Kidney (tissue), 14 donors: ENCODE data around the gene FAAP20. TPM values are rescaled to one million over a fixed set of nuclear protein-coding genes. Genes with fewer than 3 reads are reported as not detected.

Experiments used
- DNase-seq, 5 donors: peaks; one replicate each; pipeline ENCODE4 v3.0.0-alpha.2; 2013 to 2020
- FAIRE-seq: peaks from 2 replicates; lab custom pipeline; 2012; peaks lifted over from hg19 to GRCh38; lab: Jason Lieb, UNC
- H3K27ac ChIP-seq, 2 donors: one replicate each; pipeline ENCODE4 v1.7.0; 2013; ENCODE audit warnings: low read depth in 2 of 2, low read length in 2 of 2, inconsistent platforms in 1 of 2
- H3K27me3 ChIP-seq: one replicate; pipeline ENCODE4 v1.7.1; 2013; ENCODE audit warnings: low read length, inconsistent platforms; ENCODE audit not compliant: control insufficient read depth, insufficient read depth
- H3K36me3 ChIP-seq, 3 donors: one replicate each; pipeline versions ENCODE4 v1.7.0 to v1.7.1; 2013; ENCODE audit warnings: low read length in 3 of 3, control low read depth in 1 of 3, inconsistent platforms in 1 of 3; ENCODE audit not compliant: insufficient read depth in 3 of 3, control insufficient read depth in 2 of 3
- H3K4me1 ChIP-seq, 3 donors: one replicate each; pipeline versions ENCODE4 v1.7.0 to v1.7.1; 2013; ENCODE audit warnings: low read length in 3 of 3, inconsistent platforms in 1 of 3, low read depth in 1 of 3; ENCODE audit not compliant: control insufficient read depth in 2 of 3, insufficient read depth in 2 of 3
- H3K4me3 ChIP-seq, 3 donors: one replicate each; pipeline versions ENCODE4 v1.7.0 to v1.8.1; 2013; ENCODE audit warnings: low read length in 3 of 3, control low read depth in 1 of 3, inconsistent platforms in 1 of 3
- H3K9ac ChIP-seq, 3 donors: one replicate each; pipeline versions ENCODE4 v1.7.0 to v1.7.1; 2013; ENCODE audit warnings: low read length in 3 of 3, control low read depth in 1 of 3, inconsistent platforms in 1 of 3
- H3K9me3 ChIP-seq, 3 donors: one replicate each; pipeline versions ENCODE4 v1.7.0 to v1.7.1; 2013; ENCODE audit warnings: low read length in 3 of 3, control low read depth in 1 of 3, inconsistent platforms in 1 of 3; ENCODE audit not compliant: control insufficient read depth in 2 of 3, insufficient read depth in 1 of 3
- intact Hi-C: fragments of 100-400 bp; cut with DNase I; formaldehyde crosslinking; loops from one replicate; pipeline ENCODE4 v1.11.1; 2022
- polyA plus RNA-seq: library from polyadenylated mRNA; stranded (reverse); fragments of 350-450 nt; fragmentation: Illumina TruSeq; extraction: RNeasy Lipid Tissue Mini Kit (QIAGEN cat#74804); gene quantifications from one replicate; pipeline ENCODE4 v1.2.3, GENCODE V29; 2014; ENCODE audit warnings: low read depth, low replicate concordance; ENCODE audit not compliant: insufficient read depth
- total RNA-seq: library from RNA; stranded (reverse); fragmentation: NEBNext Ultra II Directional; extraction: Animal tissue kit (Norgen Biotek cat#: 25700); gene quantifications from one replicate; pipeline ENCODE4 v1.2.1, GENCODE V29; 2021
- TF ChIP-seq, protein P1 (sequence below): IDR thresholded peaks from 3 replicates; pipeline ENCODE4 v1.5.1; 2012; ENCODE audit warnings: mild to moderate bottlenecking, moderate library complexity, borderline replicate concordance; ENCODE audit not compliant: insufficient read depth; ENCODE audit errors: extremely low read depth
- donor health status: control.
- donor health status: control.
- donor health status: control.
- donor health status: control.
- donor health status: control.
- donor health status: DM: yes; HTN: yes; CAD: no.
- donor health status: Normal renal cell carcinoma (clear cell type).

The FAAP20 gene
- total and polyA plus RNA-seq, 2 donors from 2014 or later, result 69.0 to 109 TPM

GRCh38 chr1:2143814-2144500, 50.6 kb downstream of the FAAP20 start:
- TF ChIP-seq, protein P1, sequence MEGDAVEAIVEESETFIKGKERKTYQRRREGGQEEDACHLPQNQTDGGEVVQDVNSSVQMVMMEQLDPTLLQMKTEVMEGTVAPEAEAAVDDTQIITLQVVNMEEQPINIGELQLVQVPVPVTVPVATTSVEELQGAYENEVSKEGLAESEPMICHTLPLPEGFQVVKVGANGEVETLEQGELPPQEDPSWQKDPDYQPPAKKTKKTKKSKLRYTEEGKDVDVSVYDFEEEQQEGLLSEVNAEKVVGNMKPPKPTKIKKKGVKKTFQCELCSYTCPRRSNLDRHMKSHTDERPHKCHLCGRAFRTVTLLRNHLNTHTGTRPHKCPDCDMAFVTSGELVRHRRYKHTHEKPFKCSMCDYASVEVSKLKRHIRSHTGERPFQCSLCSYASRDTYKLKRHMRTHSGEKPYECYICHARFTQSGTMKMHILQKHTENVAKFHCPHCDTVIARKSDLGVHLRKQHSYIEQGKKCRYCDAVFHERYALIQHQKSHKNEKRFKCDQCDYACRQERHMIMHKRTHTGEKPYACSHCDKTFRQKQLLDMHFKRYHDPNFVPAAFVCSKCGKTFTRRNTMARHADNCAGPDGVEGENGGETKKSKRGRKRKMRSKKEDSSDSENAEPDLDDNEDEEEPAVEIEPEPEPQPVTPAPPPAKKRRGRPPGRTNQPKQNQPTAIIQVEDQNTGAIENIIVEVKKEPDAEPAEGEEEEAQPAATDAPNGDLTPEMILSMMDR, result no peak
- intact Hi-C loops, result no loop called here
- H3K9ac ChIP-seq, result no peak overlapping the region
- H3K4me1 ChIP-seq, result no peaks in the 10 kb centered on the region
- no peaks in the 10 kb centered on the region for H3K9me3 ChIP-seq
- H3K27ac ChIP-seq, result no peak overlapping the region
- H3K36me3 ChIP-seq, result peaks cover 6 to 13% (median 7%) of the 10 kb centered on the region in 3 donors
- no peaks in the 10 kb centered on the region for H3K27me3 ChIP-seq
- no peak for FAIRE-seq
- H3K4me3 ChIP-seq, result no peak overlapping the region
- peak in 1 of 5 donors; percentile 67 for DNase-seq

GRCh38 chr1:2141025-2141424, 53.5 kb downstream of the FAAP20 start:
- TF ChIP-seq, protein P1, result no peak
- H3K4me1 ChIP-seq, result peaks cover 0 to 8% (median 5%) of the 10 kb centered on the region in 3 donors
- intact Hi-C loops, result no loop called here
- DNase-seq (peak in 1 of 5 donors; percentile 18), FAIRE-seq (no peak)
- no peak overlapping the region for H3K27ac ChIP-seq
- no peaks in the 10 kb centered on the region for H3K9me3 ChIP-seq
- H3K9ac ChIP-seq, result no peak overlapping the region
- no peaks in the 10 kb centered on the region for H3K27me3 ChIP-seq
- no peak overlapping the region for H3K4me3 ChIP-seq
- peaks cover 0 to 3% (median 1%) of the 10 kb centered on the region in 3 donors for H3K36me3 ChIP-seq

Other genes with a start within 250 kb of the FAAP20 start
- not detected for gene CFAP74, start 191.0 kb downstream of the FAAP20 start, total RNA-seq
- not detected for gene CFAP74, start 191.0 kb downstream of the FAAP20 start, polyA plus RNA-seq
- gene GABRD, start 175.4 kb downstream of the FAAP20 start, total RNA-seq, result 0.63 TPM
- 1.1 TPM for gene GABRD, start 175.4 kb downstream of the FAAP20 start, polyA plus RNA-seq
- gene PRKCZ, start 144.4 kb downstream of the FAAP20 start, total RNA-seq, result 24.7 TPM
- 42.4 TPM for gene PRKCZ, start 144.4 kb downstream of the FAAP20 start, polyA plus RNA-seq
- gene SKI, start 33.5 kb upstream of the FAAP20 start, total RNA-seq, result 78.6 TPM
- gene SKI, start 33.5 kb upstream of the FAAP20 start, polyA plus RNA-seq, result 9.2 TPM
- 24.7 TPM for gene MORN1, start 196.8 kb upstream of the FAAP20 start, total RNA-seq
- 9.0 TPM for gene MORN1, start 196.8 kb upstream of the FAAP20 start, polyA plus RNA-seq
- 162 TPM for gene RER1, start 197.1 kb upstream of the FAAP20 start, total RNA-seq
- 158 TPM for gene RER1, start 197.1 kb upstream of the FAAP20 start, polyA plus RNA-seq
- gene PEX10, start 217.8 kb upstream of the FAAP20 start, total RNA-seq, result 25.6 TPM
- 26.8 TPM for gene PEX10, start 217.8 kb upstream of the FAAP20 start, polyA plus RNA-seq